Stimulated activated CD4-positive, alpha-beta T cell treated with anti-CD3 and anti-CD28 coated beads, TNF-alpha, amount 100 ng/mL, for 4 hours (primary cell): Measurements from ENCODE around the gene ADGRL2.
"Not testable (repeated sequence)": the region's sequence is repeated elsewhere in the genome, so short reads cannot be mapped to it uniquely, and the experiment has no call there.

Experiments
- DNase-seq, 3 experiments: peaks; one replicate each; pipeline ENCODE4 v3.0.0-alpha.2; 2020; ENCODE audit warnings: low read depth in 3 of 3

ADGRL2 gene

GRCh38 chr1:81847063-81847462, 46.3 kb downstream of the ADGRL2 start:
- no peak for DNase-seq

GRCh38 chr1:81848880-81849682, 48.3 kb downstream of the ADGRL2 start:
- DNase-seq: no peak

GRCh38 chr1:81850031-81850430, 49.3 kb downstream of the ADGRL2 start:
- DNase-seq: no peak

- DNase-seq: no peak
Measured at GRCh38 chr1:81850495-81850894, 49.8 kb downstream of the ADGRL2 start.

GRCh38 chr1:81851217-81851616, 50.5 kb downstream of the ADGRL2 start:
- no peak for DNase-seq

GRCh38 chr1:81852961-81853360, 52.2 kb downstream of the ADGRL2 start:
- no peak for DNase-seq

- no peak for DNase-seq
Measured at GRCh38 chr1:81867235-81867634, 66.5 kb downstream of the ADGRL2 start.

- no peak for DNase-seq
Measured at GRCh38 chr1:81869307-81869706, 68.6 kb downstream of the ADGRL2 start.

GRCh38 chr1:81871091-81871490, 70.4 kb downstream of the ADGRL2 start:
- not testable (repeated sequence) for DNase-seq

GRCh38 chr1:81873946-81874345, 73.2 kb downstream of the ADGRL2 start:
- DNase-seq: no peak

GRCh38 chr1:81874461-81874860, 73.7 kb downstream of the ADGRL2 start:
- DNase-seq: no peak

- no peak for DNase-seq
Measured at GRCh38 chr1:81874940-81875339, 74.2 kb downstream of the ADGRL2 start.

- no peak for DNase-seq
Measured at GRCh38 chr1:81876901-81877733, 76.4 kb downstream of the ADGRL2 start.

GRCh38 chr1:81877940-81878339, 77.2 kb downstream of the ADGRL2 start:
- no peak for DNase-seq

GRCh38 chr1:81878538-81878937, 77.8 kb downstream of the ADGRL2 start:
- no peak for DNase-seq

- no peak for DNase-seq
Measured at GRCh38 chr1:81880781-81881180, 80.0 kb downstream of the ADGRL2 start.

- DNase-seq: no peak
Measured at GRCh38 chr1:81885291-81885690, 84.6 kb downstream of the ADGRL2 start.

GRCh38 chr1:81886292-81886691, 85.6 kb downstream of the ADGRL2 start:
- DNase-seq: not testable (repeated sequence)

- DNase-seq: no peak
Measured at GRCh38 chr1:81887421-81888144, 86.8 kb downstream of the ADGRL2 start.

GRCh38 chr1:81889166-81889565, 88.4 kb downstream of the ADGRL2 start:
- no peak for DNase-seq

- DNase-seq: no peak
Measured at GRCh38 chr1:81894867-81895266, 94.1 kb downstream of the ADGRL2 start.

- no peak for DNase-seq
Measured at GRCh38 chr1:81899214-81899821, 98.6 kb downstream of the ADGRL2 start.
